Liver (tissue), 9 donors: Measurements from ENCODE around the gene TMEM150A. TPM values are rescaled to one million over a fixed set of nuclear protein-coding genes. Genes with fewer than 3 reads are reported as not detected.

ENCODE experiments used
- DNase-seq: peaks from one replicate; pipeline ENCODE4 v3.0.0-alpha.2; 2017; ENCODE audit warnings: low spot score
- H3K27ac ChIP-seq, 2 donors: one replicate each; pipeline ENCODE4 v1.7.0; 2013; ENCODE audit warnings: inconsistent platforms in 2 of 2, low read length in 2 of 2, control low read depth in 1 of 2, low read depth in 1 of 2, mild to moderate bottlenecking in 1 of 2
- H3K27me3 ChIP-seq, 4 donors: one replicate each; pipeline versions ENCODE4 v1.6.1 to v1.7.0; 2013; ENCODE audit warnings: low read length in 3 of 4, inconsistent platforms in 1 of 4, mild to moderate bottlenecking in 1 of 4, moderate library complexity in 1 of 4; ENCODE audit not compliant: control insufficient read depth in 4 of 4, insufficient read depth in 4 of 4
- H3K36me3 ChIP-seq, 4 donors: one replicate each; pipeline versions ENCODE4 v1.6.1 to v1.7.0; 2013; ENCODE audit warnings: low read length in 3 of 4, mild to moderate bottlenecking in 3 of 4, low read depth in 1 of 4, moderate library complexity in 1 of 4; ENCODE audit not compliant: control insufficient read depth in 4 of 4, insufficient read depth in 3 of 4
- H3K4me1 ChIP-seq, 4 donors: one replicate each; pipeline versions ENCODE4 v1.6.1 to v1.7.0; 2013; ENCODE audit warnings: low read length in 3 of 4, mild to moderate bottlenecking in 3 of 4, moderate library complexity in 1 of 4; ENCODE audit not compliant: control insufficient read depth in 4 of 4, insufficient read depth in 4 of 4
- H3K4me3 ChIP-seq, 3 donors: one replicate each; pipeline versions ENCODE4 v1.6.1 to v1.7.0; 2013; ENCODE audit warnings: low read length in 3 of 3, control low read depth in 1 of 3, low read depth in 1 of 3, mild to moderate bottlenecking in 1 of 3
- H3K9ac ChIP-seq, 2 donors: one replicate each; pipeline ENCODE4 v1.7.0; 2013; ENCODE audit warnings: low read length in 2 of 2, mild to moderate bottlenecking in 2 of 2, moderate library complexity in 2 of 2, control low read depth in 1 of 2, low read depth in 1 of 2
- H3K9me3 ChIP-seq, 4 donors: one replicate each; pipeline versions ENCODE4 v1.6.1 to v1.7.0; 2013; ENCODE audit warnings: low read length in 3 of 4; ENCODE audit not compliant: control insufficient read depth in 4 of 4
- CTCF ChIP-seq: fragments of 150-350 bp; IDR thresholded peaks from 2 replicates; pipeline ENCODE4 v1.5.1; 2017; ENCODE audit warnings: improper control_type of control experiment, low read depth, low read length; ENCODE audit not compliant: missing input control
- EGR1 ChIP-seq, 2 donors: IDR thresholded peaks; 2 replicates each; pipeline ENCODE4 v1.6.1; 2016 to 2018; ENCODE audit warnings: antibody characterized with exemption in 2 of 2, low read depth in 2 of 2
- FOXA1 ChIP-seq: IDR thresholded peaks from 2 replicates; pipeline ENCODE4 v1.6.1; 2016; ENCODE audit warnings: antibody characterized with exemption
- FOXA2 ChIP-seq: IDR thresholded peaks from 2 replicates; pipeline ENCODE4 v1.6.1; 2016; ENCODE audit warnings: antibody characterized with exemption
- HNF4A ChIP-seq, 2 donors: conservative IDR thresholded peaks; 2 replicates each; pipeline ENCODE4 v1.6.1; 2016; ENCODE audit warnings: antibody characterized with exemption in 2 of 2, mild to moderate bottlenecking in 2 of 2
- HNF4G ChIP-seq: IDR thresholded peaks from 2 replicates; pipeline ENCODE4 v1.6.1; 2016; ENCODE audit warnings: antibody characterized with exemption
- JUND ChIP-seq, 2 donors: IDR thresholded peaks; 2 replicates each; pipeline ENCODE4 v1.6.1; 2016; ENCODE audit warnings: antibody characterized with exemption in 2 of 2
- MAX ChIP-seq: IDR thresholded peaks from 2 replicates; pipeline ENCODE4 v1.6.1; 2016; ENCODE audit warnings: antibody characterized with exemption
- NR2F2 ChIP-seq: IDR thresholded peaks from 2 replicates; pipeline ENCODE4 v1.6.1; 2016; ENCODE audit warnings: antibody characterized with exemption
- RAD21 ChIP-seq, 2 donors: IDR thresholded peaks; 2 replicates each; pipeline ENCODE4 v1.6.1; 2016; ENCODE audit warnings: antibody characterized with exemption in 2 of 2, mild to moderate bottlenecking in 2 of 2
- REST ChIP-seq: IDR thresholded peaks from 2 replicates; pipeline ENCODE4 v1.6.1; 2016; ENCODE audit warnings: antibody characterized with exemption, mild to moderate bottlenecking
- RXRA ChIP-seq, 2 donors: IDR thresholded peaks; 2 replicates each; pipeline ENCODE4 v1.6.1; 2017 to 2018; ENCODE audit warnings: antibody characterized with exemption in 2 of 2, mild to moderate bottlenecking in 1 of 2
- SP1 ChIP-seq: IDR thresholded peaks from 2 replicates; pipeline ENCODE4 v1.6.1; 2018; ENCODE audit warnings: antibody characterized with exemption, mild to moderate bottlenecking
- TAF1 ChIP-seq: conservative IDR thresholded peaks from 2 replicates; pipeline ENCODE4 v1.6.1; 2016; ENCODE audit warnings: antibody characterized with exemption, mild to moderate bottlenecking
- YY1 ChIP-seq: IDR thresholded peaks from 2 replicates; pipeline ENCODE4 v1.6.1; 2016; ENCODE audit warnings: antibody characterized with exemption, mild to moderate bottlenecking
- WGBS: extraction: QIAGEN DNeasy Blood & Tissue Kit; methylation state at CpG from one replicate; pipeline ENCODE4 v1.1.7; 2013; 5-methylcytosine and 5-hydroxymethylcytosine counted together
- polyA plus RNA-seq, 2 donors: library from polyadenylated mRNA; stranded (reverse) in 1 of 2; unstranded in 1 of 2; fragments of 200-250 nt in 1 of 2; fragments of >200 nt in 1 of 2; fragmentation: Nextera tagmentation in 1 of 2; extraction: Ambion mirVana in 1 of 2; gene quantifications; one replicate each; pipeline versions ENCODE4 v1.2.1 to v1.2.3, GENCODE V29; 2013 to 2015
- total RNA-seq, 2 donors: library from RNA; depleted of rRNA; stranded (reverse); fragments of >200 nt; gene quantifications; one replicate each; pipeline ENCODE4 v1.2.3, GENCODE V29; 2014
- TF ChIP-seq, protein P1 (sequence below): IDR thresholded peaks from 2 replicates; pipeline ENCODE4 v1.6.1; 2016; ENCODE audit warnings: antibody characterized with exemption
- TF ChIP-seq, protein P2 (sequence below): IDR thresholded peaks from 2 replicates; pipeline ENCODE4 v1.6.1; 2016; ENCODE audit warnings: antibody characterized with exemption
- donor health status: healthy.
- donor health status: healthy.
- donor health status: healthy.
- donor health status: healthy.
- donor health status: healthy.

Gene TMEM150A
- total and polyA plus RNA-seq, 4 donors: 13.1 to 32.5 (median 24.6) TPM

GRCh38 chr2:85642725-85643124, 40.2 kb upstream of the TMEM150A start:
- Histone ChIP-seq H3K27me3 (no peaks in the 10 kb centered on the region), H3K4me1 (no peaks in the 10 kb centered on the region), H3K9ac (no peak overlapping the region), H3K36me3 (peaks cover 17 to 80% (median 66%) of the 10 kb centered on the region in 4 donors), H3K9me3 (no peaks in the 10 kb centered on the region), H3K4me3 (no peak overlapping the region), H3K27ac (no peak overlapping the region)
- WGBS: 92% methylated on average over 3 of the region's 3 CpGs
- no peak for TF ChIP-seq EGR1 (IDR thresholded peaks at IDR 0.05; ENCODE audit: low read depth in 2 of 2)
- no peak for TF ChIP-seq YY1
- TF ChIP-seq NR2F2: no peak
- TF ChIP-seq SP1: no peak
- no peak for DNase-seq

DNA sequence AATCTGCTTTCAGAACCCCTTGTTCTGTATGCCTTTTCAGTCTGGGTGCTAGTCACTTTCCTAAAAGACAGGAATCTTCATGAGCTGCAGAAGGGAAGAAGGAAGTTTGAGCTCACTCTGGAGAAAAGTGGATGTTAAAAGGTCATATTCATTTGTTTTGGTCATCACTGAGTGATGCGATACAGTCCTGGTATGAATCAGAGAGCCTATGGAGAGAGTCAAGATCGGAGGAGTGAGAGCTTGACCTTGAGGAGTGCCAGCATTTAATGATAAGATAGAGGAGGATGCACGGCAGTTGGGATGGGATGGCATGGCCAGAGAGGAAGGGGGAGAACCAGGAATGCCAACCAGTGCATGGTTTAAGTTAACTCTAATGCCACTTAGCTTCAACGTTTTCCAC, 33.1 kb upstream of the TMEM150A start:
- no peak overlapping the region for H3K27ac ChIP-seq
- peaks cover 8 to 70% (median 59%) of the 10 kb centered on the region in 4 donors for H3K36me3 ChIP-seq
- H3K4me3 ChIP-seq: no peak overlapping the region
- H3K9ac ChIP-seq: no peak overlapping the region
- H3K4me1 ChIP-seq: no peaks in the 10 kb centered on the region
- no peak for DNase-seq
- no peaks in the 10 kb centered on the region for H3K9me3 ChIP-seq
- H3K27me3 ChIP-seq: no peaks in the 10 kb centered on the region
- 68% methylated on average over 4 of the region's 4 CpGs for WGBS
- TF ChIP-seq YY1 (no peak), REST (no peak), NR2F2 (no peak), MAX (no peak), TAF1 (no peak), HNF4G (no peak), HNF4A (conservative IDR thresholded peaks at IDR 0.05) (no peak), JUND (IDR thresholded peaks at IDR 0.05) (no peak), SP1 (no peak), RAD21 (IDR thresholded peaks at IDR 0.05) (no peak), CTCF (no peak), FOXA1 (no peak), RXRA (IDR thresholded peaks at IDR 0.05) (no peak), EGR1 (IDR thresholded peaks at IDR 0.05; ENCODE audit: low read depth in 2 of 2) (no peak), FOXA2 (no peak)
- TF ChIP-seq, protein P1, sequence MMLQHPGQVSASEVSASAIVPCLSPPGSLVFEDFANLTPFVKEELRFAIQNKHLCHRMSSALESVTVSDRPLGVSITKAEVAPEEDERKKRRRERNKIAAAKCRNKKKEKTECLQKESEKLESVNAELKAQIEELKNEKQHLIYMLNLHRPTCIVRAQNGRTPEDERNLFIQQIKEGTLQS: no peak
- TF ChIP-seq, protein P2, sequence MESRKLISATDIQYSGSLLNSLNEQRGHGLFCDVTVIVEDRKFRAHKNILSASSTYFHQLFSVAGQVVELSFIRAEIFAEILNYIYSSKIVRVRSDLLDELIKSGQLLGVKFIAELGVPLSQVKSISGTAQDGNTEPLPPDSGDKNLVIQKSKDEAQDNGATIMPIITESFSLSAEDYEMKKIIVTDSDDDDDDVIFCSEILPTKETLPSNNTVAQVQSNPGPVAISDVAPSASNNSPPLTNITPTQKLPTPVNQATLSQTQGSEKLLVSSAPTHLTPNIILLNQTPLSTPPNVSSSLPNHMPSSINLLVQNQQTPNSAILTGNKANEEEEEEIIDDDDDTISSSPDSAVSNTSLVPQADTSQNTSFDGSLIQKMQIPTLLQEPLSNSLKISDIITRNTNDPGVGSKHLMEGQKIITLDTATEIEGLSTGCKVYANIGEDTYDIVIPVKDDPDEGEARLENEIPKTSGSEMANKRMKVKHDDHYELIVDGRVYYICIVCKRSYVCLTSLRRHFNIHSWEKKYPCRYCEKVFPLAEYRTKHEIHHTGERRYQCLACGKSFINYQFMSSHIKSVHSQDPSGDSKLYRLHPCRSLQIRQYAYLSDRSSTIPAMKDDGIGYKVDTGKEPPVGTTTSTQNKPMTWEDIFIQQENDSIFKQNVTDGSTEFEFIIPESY: no peak
